ENCODE measurements around the gene PLAU.

Gene PLAU

DNA sequence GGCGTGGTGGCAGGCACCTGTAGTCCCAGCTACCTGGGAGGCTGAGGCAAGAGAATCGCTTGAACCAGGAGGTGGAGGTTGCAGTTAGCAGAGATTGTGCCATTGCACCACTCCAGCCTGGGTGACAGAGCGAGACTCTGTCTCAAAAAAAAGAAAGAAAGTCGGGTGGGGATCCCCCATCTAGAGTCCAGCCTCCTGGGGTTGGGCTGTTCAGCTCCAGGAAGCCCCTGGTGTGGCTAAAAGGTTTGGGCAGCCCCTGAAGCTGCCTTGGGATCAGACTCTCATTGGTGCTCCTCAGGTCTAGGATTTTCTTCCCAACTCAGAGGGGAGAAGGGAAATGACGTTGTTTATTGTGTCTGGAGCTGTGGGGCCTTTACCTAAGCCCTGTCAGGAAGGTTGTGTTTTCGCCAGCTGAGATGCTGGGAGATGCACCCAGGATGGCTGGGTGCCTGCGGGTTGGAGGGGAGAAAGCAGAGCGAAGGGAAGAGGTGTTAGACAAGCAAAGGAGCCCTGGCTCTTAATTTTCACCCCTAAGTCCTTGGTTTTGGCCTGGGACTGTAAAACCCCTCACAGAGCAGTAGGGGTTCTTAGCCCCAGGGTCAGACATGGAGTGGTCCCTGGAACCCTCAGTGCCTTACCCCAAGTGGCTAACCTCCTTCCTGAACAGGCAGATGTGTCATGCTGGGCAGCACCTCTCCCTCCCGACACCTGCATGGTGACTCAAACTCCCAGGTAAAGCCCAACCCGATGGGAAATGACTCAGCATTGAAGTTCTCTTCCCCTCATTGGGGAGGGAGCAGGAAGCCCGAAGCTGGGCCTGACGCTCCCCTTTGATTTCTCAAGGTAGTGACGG lies 21.1 kb downstream of the PLAU start:
- DNase-seq (ENCODE audit: low spot score): peak; percentile 71
- TF ChIP-seq, protein P1, sequence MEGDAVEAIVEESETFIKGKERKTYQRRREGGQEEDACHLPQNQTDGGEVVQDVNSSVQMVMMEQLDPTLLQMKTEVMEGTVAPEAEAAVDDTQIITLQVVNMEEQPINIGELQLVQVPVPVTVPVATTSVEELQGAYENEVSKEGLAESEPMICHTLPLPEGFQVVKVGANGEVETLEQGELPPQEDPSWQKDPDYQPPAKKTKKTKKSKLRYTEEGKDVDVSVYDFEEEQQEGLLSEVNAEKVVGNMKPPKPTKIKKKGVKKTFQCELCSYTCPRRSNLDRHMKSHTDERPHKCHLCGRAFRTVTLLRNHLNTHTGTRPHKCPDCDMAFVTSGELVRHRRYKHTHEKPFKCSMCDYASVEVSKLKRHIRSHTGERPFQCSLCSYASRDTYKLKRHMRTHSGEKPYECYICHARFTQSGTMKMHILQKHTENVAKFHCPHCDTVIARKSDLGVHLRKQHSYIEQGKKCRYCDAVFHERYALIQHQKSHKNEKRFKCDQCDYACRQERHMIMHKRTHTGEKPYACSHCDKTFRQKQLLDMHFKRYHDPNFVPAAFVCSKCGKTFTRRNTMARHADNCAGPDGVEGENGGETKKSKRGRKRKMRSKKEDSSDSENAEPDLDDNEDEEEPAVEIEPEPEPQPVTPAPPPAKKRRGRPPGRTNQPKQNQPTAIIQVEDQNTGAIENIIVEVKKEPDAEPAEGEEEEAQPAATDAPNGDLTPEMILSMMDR (IDR thresholded peaks at IDR 0.05; ENCODE audit: borderline replicate concordance, control extremely low read depth, extremely low read depth, insufficient read depth, missing control alignments): no peak
- in situ Hi-C loops (cut with MboI; ENCODE audit: low sequenced_read_pairs, unreplicated experiment): no loop called here

DNA sequence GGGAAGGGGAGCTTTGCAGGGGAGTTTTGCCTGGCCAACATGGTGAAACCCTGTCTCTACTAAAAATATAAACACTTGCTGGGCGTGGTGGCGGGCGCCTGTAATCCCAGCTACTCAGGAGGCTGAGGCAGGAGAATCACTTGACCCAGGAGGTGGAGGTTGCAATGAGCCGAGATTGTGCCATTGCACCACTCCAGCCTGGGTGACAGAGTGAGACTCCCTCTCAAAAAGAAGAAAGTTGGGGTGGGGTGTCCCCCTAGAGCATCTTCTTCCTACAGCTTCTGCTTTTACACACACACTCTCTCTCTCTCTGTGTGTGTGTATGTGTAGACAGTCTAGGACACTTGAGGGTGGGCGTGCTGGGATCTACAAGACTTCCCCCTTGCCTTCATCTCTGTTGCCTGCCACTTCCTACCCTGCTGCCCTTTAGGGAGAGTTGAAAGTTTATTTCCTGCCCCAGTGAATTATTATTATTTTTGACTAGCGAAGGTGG lies 21.7 kb downstream of the PLAU start:
- TF ChIP-seq, protein P1 (IDR thresholded peaks at IDR 0.05; ENCODE audit: borderline replicate concordance, control extremely low read depth, extremely low read depth, insufficient read depth, missing control alignments): no peak
- DNase-seq (ENCODE audit: low spot score): no peak
- in situ Hi-C loops (cut with MboI; ENCODE audit: low sequenced_read_pairs, unreplicated experiment): no loop called here

DNA sequence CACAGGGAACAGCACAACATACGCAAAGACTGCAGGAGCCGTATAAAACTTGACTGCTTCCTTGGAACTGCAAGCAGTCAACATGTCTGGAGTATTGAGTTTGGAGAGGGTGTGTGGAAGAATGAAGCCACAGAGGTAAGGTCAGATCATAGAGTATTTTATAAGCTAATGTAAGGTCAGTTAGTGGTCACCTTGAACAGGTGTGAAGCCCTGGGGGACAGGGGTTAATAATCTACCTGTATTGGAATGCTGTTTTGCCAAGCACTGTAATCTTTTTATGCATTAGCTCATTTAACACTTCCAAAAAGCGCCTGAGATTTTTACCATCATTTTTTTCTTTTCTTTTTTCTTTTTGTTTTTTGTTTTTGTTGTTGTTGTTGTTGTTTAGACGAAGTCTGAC lies 23.1 kb downstream of the PLAU start:
- TF ChIP-seq, protein P1 (IDR thresholded peaks at IDR 0.05; ENCODE audit: borderline replicate concordance, control extremely low read depth, extremely low read depth, insufficient read depth, missing control alignments): no peak
- DNase-seq (ENCODE audit: low spot score): no peak
- in situ Hi-C loops (cut with MboI; ENCODE audit: low sequenced_read_pairs, unreplicated experiment): no loop called here

DNA sequence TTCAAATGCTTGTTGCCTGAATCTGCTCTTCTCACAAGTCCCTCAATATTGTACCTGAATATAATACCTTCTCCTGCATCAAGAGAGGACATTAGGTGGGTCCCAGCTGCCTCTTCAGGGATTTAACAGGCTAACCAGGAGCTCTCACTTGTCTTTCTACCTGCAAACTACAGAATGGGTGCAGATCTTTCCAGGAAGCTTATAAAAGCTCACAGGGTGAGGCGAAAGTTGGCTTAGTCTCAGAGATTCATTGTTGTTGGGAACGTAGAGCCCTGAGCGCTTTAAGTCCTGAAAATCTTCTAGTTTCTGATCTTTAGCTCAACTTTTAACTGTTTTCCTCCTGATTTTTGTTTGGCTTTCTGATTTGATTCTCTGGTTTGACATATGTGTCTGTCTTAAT lies 25.0 kb downstream of the PLAU start:
- in situ Hi-C loops (cut with MboI; ENCODE audit: low sequenced_read_pairs, unreplicated experiment): loop anchor here (5.0 kb wide), 1 partner anchor 44 kb away; no protein-coding TSS in a partner anchor
- no peak for DNase-seq (ENCODE audit: low spot score)
- TF ChIP-seq, protein P1 (IDR thresholded peaks at IDR 0.05; ENCODE audit: borderline replicate concordance, control extremely low read depth, extremely low read depth, insufficient read depth, missing control alignments): no peak

DNA sequence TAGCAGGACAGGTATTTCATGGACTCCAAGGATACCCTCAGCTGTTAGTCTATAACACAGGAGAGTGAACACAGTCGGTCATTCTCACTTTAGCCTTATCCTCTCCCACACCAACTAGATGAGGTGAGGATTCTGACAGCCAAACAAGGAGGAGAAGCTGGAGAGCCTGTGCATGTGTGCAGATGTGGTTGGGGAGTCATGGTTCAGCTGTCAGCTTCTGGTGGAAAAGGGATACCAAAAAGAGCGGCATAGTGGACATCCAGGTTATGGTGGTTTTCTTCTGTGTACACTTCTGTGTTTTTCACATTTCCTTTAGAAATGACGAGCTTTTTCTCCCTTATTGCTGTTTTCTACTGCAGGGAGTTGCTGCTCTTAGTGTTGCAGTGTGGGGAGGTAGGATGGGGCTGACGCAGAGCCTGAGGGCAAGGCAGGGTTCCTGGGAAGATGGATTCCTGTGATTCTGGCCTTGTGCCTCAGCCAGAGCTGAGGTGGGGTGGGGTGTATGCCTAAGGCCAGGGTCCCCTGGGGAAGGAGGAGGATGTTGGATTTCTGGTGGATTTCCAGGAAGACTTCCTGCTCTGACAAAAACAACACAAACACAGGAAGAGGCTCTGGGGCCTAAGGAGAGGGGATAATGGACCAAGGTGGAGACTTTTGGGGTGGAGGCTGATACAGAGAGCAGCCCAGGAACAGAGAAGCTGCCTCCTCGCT lies 26.6 kb downstream of the PLAU start:
- in situ Hi-C loops (cut with MboI; ENCODE audit: low sequenced_read_pairs, unreplicated experiment): loop anchor here (5.0 kb wide), 1 partner anchor 45 kb away; no protein-coding TSS in a partner anchor
- TF ChIP-seq, protein P1 (IDR thresholded peaks at IDR 0.05; ENCODE audit: borderline replicate concordance, control extremely low read depth, extremely low read depth, insufficient read depth, missing control alignments): no peak

DNA sequence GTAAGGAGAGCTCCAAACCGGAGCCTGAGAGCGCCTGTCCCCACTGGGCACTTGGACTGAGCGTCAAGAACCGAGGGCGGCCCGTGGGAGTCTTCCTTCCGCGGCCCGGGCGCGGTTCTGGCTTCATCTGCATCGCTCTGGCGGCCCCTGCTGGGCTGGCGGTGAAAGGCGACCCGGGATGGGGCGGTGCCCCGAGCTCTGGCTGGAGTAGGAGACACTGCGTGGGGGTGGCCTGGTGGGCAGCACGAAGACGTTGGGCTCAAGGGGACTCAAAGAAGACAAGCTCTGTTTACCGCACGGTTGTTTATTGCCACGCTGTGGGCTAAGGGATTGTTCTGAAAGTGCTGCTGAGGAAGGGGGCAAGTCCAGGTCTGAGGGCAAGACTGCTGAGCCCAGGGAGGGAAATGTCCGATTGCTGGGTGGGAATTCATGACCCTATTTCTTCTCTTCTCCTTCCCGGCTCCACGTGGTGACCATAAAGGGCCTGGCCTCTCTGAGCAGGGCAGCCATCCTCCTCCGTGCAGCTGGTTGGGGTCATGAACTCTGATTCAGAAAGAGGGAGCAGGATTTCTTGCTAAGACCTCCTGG lies 29.8 kb downstream of the PLAU start:
- TF ChIP-seq, protein P1 (IDR thresholded peaks at IDR 0.05; ENCODE audit: borderline replicate concordance, control extremely low read depth, extremely low read depth, insufficient read depth, missing control alignments): peak; percentile 95
- DNase-seq (ENCODE audit: low spot score): peak; percentile 90
- in situ Hi-C loops (cut with MboI; ENCODE audit: low sequenced_read_pairs, unreplicated experiment): no loop called here

More for the DNA sequence above, 26.6 kb downstream of the PLAU start:
- no peak for DNase-seq (ENCODE audit: low spot score)

Measured in GM13976 (cell line).